H1 (cell line): Measurements from ENCODE around the gene PRDX3. TPM values are rescaled to one million over a fixed set of nuclear protein-coding genes. Genes with fewer than 3 reads are reported as not detected.

Experiments used
- CHD1 ChIP-seq: IDR thresholded peaks from 2 replicates; pipeline ENCODE4 v1.6.1; 2012; ENCODE audit warnings: low read depth, low read length, improper control_type of control experiment
- KDM4A ChIP-seq: IDR thresholded peaks from one replicate; pipeline ENCODE4 v1.7.1; 2012; ENCODE audit warnings: low read depth, mild to moderate bottlenecking, moderate library complexity, low read length, inconsistent platforms; ENCODE audit not compliant: severe bottlenecking
- RAD21 ChIP-seq, 2 experiments: IDR thresholded peaks in 1 of 2; conservative IDR thresholded peaks in 1 of 2; 2 replicates each; pipeline ENCODE4 v1.6.1; 2011; ENCODE audit warnings: low read depth in 2 of 2, low read length in 2 of 2, improper control_type of control experiment in 1 of 2, inconsistent platforms in 1 of 2, mild to moderate bottlenecking in 1 of 2, moderate library complexity in 1 of 2
- TCF12 ChIP-seq: IDR thresholded peaks from 2 replicates; pipeline ENCODE4 v1.6.1; 2011; ENCODE audit warnings: low read depth, mild to moderate bottlenecking, low read length
- polyA plus RNA-seq, 7 experiments: library from polyadenylated mRNA; depleted of rRNA in 3 of 7; stranded (reverse) in 5 of 7; unstranded in 2 of 7; fragments of >200 nt in 5 of 7; fragments of 200-250 nt in 2 of 7; gene quantifications; 1 replicate in 5 of 7; 2 replicates in 1 of 7; 4 replicates in 1 of 7; pipeline versions ENCODE4 v1.2.1 to v1.2.3, GENCODE V29; 2011 to 2013; ENCODE audit warnings: missing spikeins in 2 of 7, mixed read lengths in 2 of 7
- total RNA-seq: library from RNA; stranded (reverse); fragmentation: NEBNext Ultra II Directional; extraction: Animal tissue kit (Norgen Biotek cat#: 25700); gene quantifications from 2 replicates; pipeline ENCODE4 v1.2.1, GENCODE V29; 2021

PRDX3 gene
- total and polyA plus RNA-seq, 2 of the 8 experiments (the other 6 are each of a cell fraction or from before 2014, with no cell fraction given) = 201 to 208 TPM

- TF ChIP-seq RAD21 (IDR thresholded peaks at IDR 0.05 in 1 of 2, conservative IDR thresholded peaks at IDR 0.05 in 1 of 2; ENCODE audit: low read depth in 2 of 2, low read length in 2 of 2) (peak; percentile 30 to 65; a peak in 3 of 4 replicates), CHD1 (no peak), KDM4A (no peak), TCF12 (no peak)
- TF ChIP-seq, all 59 proteins: peak for 5
Observed at GRCh38 chr10:119209035-119209735, 30.6 kb upstream of the PRDX3 start (continued).
